ENCODE measurements around the gene KCNJ4.

Gene KCNJ4

GRCh38 chr22:38455076-38455529, at the start of gene KCNJ4:
KCNJ4 (minus strand) TSS chr22:38455199; CDS start chr22:38428132, 27,067 bp downstream.
- H3K9me3 Mint-ChIP-seq = no peaks in the 10 kb centered on the region
- no peak within 1 kb of the TSS for H3K27ac Mint-ChIP-seq
- H3K36me3 Mint-ChIP-seq (ENCODE audit: low read depth) = no peaks in the 10 kb centered on the region
- H3K4me3 Mint-ChIP-seq = peak within 1 kb of the TSS; percentile 73
- peaks cover 68% of the 10 kb centered on the region for H3K27me3 Mint-ChIP-seq
- peaks cover 10% of the 10 kb centered on the region for H3K4me1 Mint-ChIP-seq (ENCODE audit: low read depth)

- Mint-ChIP-seq H3K4me1 (ENCODE audit: low read depth) (peaks cover 66% of the 10 kb centered on the region), H3K36me3 (ENCODE audit: low read depth) (peaks cover 73% of the 10 kb centered on the region), H3K27me3 (no peaks in the 10 kb centered on the region)
These were observed 48.0 kb upstream of the KCNJ4 start for GRCh38 chr22:38503021-38503420.

GRCh38 chr22:38501797-38502672, 47.0 kb upstream of the KCNJ4 start:
- peaks cover 79% of the 10 kb centered on the region for H3K36me3 Mint-ChIP-seq (ENCODE audit: low read depth)
- no peaks in the 10 kb centered on the region for H3K9me3 Mint-ChIP-seq
- H3K27me3 Mint-ChIP-seq = no peaks in the 10 kb centered on the region
- H3K4me1 Mint-ChIP-seq (ENCODE audit: low read depth) = peaks cover 66% of the 10 kb centered on the region
- peak overlapping the region; percentile 96 for H3K4me3 Mint-ChIP-seq
- peak overlapping the region; percentile 67 for H3K27ac Mint-ChIP-seq

More at GRCh38 chr22:38503021-38503420, 48.0 kb upstream of the KCNJ4 start:
- H3K27ac Mint-ChIP-seq = peak overlapping the region; percentile 67
- H3K9me3 Mint-ChIP-seq = no peaks in the 10 kb centered on the region
- H3K4me3 Mint-ChIP-seq = peak overlapping the region; percentile 96

- no peak overlapping the region for H3K4me3 Mint-ChIP-seq
- H3K36me3 Mint-ChIP-seq (ENCODE audit: low read depth) = peaks cover 89% of the 10 kb centered on the region
- no peaks in the 10 kb centered on the region for H3K27me3 Mint-ChIP-seq
- no peaks in the 10 kb centered on the region for H3K9me3 Mint-ChIP-seq
- peak overlapping the region; percentile 45 for H3K27ac Mint-ChIP-seq
- peaks cover 71% of the 10 kb centered on the region for H3K4me1 Mint-ChIP-seq (ENCODE audit: low read depth)
These were observed 42.9 kb upstream of the KCNJ4 start for GRCh38 chr22:38497869-38498268.

- Mint-ChIP-seq H3K36me3 (ENCODE audit: low read depth) (peaks cover 89% of the 10 kb centered on the region), H3K9me3 (no peaks in the 10 kb centered on the region), H3K4me3 (no peak overlapping the region), H3K27me3 (no peaks in the 10 kb centered on the region), H3K27ac (no peak overlapping the region), H3K4me1 (ENCODE audit: low read depth) (peaks cover 74% of the 10 kb centered on the region)
These were observed 39.9 kb upstream of the KCNJ4 start for GRCh38 chr22:38494939-38495338.

GRCh38 chr22:38494498-38494897, 39.5 kb upstream of the KCNJ4 start:
- Mint-ChIP-seq H3K4me1 (ENCODE audit: low read depth) (peaks cover 76% of the 10 kb centered on the region), H3K4me3 (no peak overlapping the region), H3K27ac (no peak overlapping the region), H3K27me3 (no peaks in the 10 kb centered on the region), H3K9me3 (no peaks in the 10 kb centered on the region), H3K36me3 (ENCODE audit: low read depth) (peaks cover 89% of the 10 kb centered on the region)

GRCh38 chr22:38491707-38492348, 36.8 kb upstream of the KCNJ4 start:
- Mint-ChIP-seq H3K4me1 (ENCODE audit: low read depth) (peaks cover 75% of the 10 kb centered on the region), H3K4me3 (no peak overlapping the region), H3K36me3 (ENCODE audit: low read depth) (peaks cover 91% of the 10 kb centered on the region), H3K27me3 (no peaks in the 10 kb centered on the region), H3K27ac (no peak overlapping the region), H3K9me3 (no peaks in the 10 kb centered on the region)

- H3K4me3 Mint-ChIP-seq = no peak overlapping the region
- H3K9me3 Mint-ChIP-seq = no peaks in the 10 kb centered on the region
- no peaks in the 10 kb centered on the region for H3K27me3 Mint-ChIP-seq
- peaks cover 92% of the 10 kb centered on the region for H3K36me3 Mint-ChIP-seq (ENCODE audit: low read depth)
- H3K4me1 Mint-ChIP-seq (ENCODE audit: low read depth) = peaks cover 78% of the 10 kb centered on the region
- peak overlapping the region; percentile 88 for H3K27ac Mint-ChIP-seq
These were observed 35.9 kb upstream of the KCNJ4 start for GRCh38 chr22:38490915-38491314.

- Mint-ChIP-seq H3K4me3 (no peak overlapping the region), H3K9me3 (no peaks in the 10 kb centered on the region), H3K36me3 (ENCODE audit: low read depth) (peaks cover 92% of the 10 kb centered on the region), H3K4me1 (ENCODE audit: low read depth) (peaks cover 75% of the 10 kb centered on the region), H3K27ac (peak overlapping the region; percentile 88), H3K27me3 (no peaks in the 10 kb centered on the region)
These were observed 35.5 kb upstream of the KCNJ4 start for GRCh38 chr22:38490475-38490874.

GRCh38 chr22:38489561-38490145, 34.7 kb upstream of the KCNJ4 start:
- Mint-ChIP-seq H3K9me3 (no peaks in the 10 kb centered on the region), H3K27me3 (no peaks in the 10 kb centered on the region), H3K36me3 (ENCODE audit: low read depth) (peaks cover 91% of the 10 kb centered on the region), H3K27ac (peak overlapping the region; percentile 63), H3K4me1 (ENCODE audit: low read depth) (peaks cover 71% of the 10 kb centered on the region), H3K4me3 (no peak overlapping the region)

GRCh38 chr22:38489142-38489541, 34.1 kb upstream of the KCNJ4 start:
- peaks cover 69% of the 10 kb centered on the region for H3K4me1 Mint-ChIP-seq (ENCODE audit: low read depth)
- no peaks in the 10 kb centered on the region for H3K9me3 Mint-ChIP-seq
- no peaks in the 10 kb centered on the region for H3K27me3 Mint-ChIP-seq
- H3K27ac Mint-ChIP-seq = no peak overlapping the region
- no peak overlapping the region for H3K4me3 Mint-ChIP-seq
- H3K36me3 Mint-ChIP-seq (ENCODE audit: low read depth) = peaks cover 91% of the 10 kb centered on the region

- peaks cover 70% of the 10 kb centered on the region for H3K4me1 Mint-ChIP-seq (ENCODE audit: low read depth)
- peaks cover 91% of the 10 kb centered on the region for H3K36me3 Mint-ChIP-seq (ENCODE audit: low read depth)
These were observed 32.9 kb upstream of the KCNJ4 start for GRCh38 chr22:38487946-38488345.

GRCh38 chr22:38485783-38486182, 30.8 kb upstream of the KCNJ4 start:
- Mint-ChIP-seq H3K9me3 (no peaks in the 10 kb centered on the region), H3K27ac (peak overlapping the region; percentile 31), H3K4me1 (ENCODE audit: low read depth) (peaks cover 60% of the 10 kb centered on the region), H3K36me3 (ENCODE audit: low read depth) (peaks cover 94% of the 10 kb centered on the region), H3K4me3 (no peak overlapping the region), H3K27me3 (no peaks in the 10 kb centered on the region)

More at GRCh38 chr22:38487946-38488345, 32.9 kb upstream of the KCNJ4 start:
- Mint-ChIP-seq H3K4me3 (no peak overlapping the region), H3K27ac (peak overlapping the region; percentile 53), H3K27me3 (no peaks in the 10 kb centered on the region), H3K9me3 (no peaks in the 10 kb centered on the region)

- Mint-ChIP-seq H3K4me3 (no peak overlapping the region), H3K27ac (peak overlapping the region; percentile 5), H3K36me3 (ENCODE audit: low read depth) (peaks cover 85% of the 10 kb centered on the region), H3K27me3 (no peaks in the 10 kb centered on the region), H3K9me3 (no peaks in the 10 kb centered on the region), H3K4me1 (ENCODE audit: low read depth) (peaks cover 45% of the 10 kb centered on the region)
These were observed 29.2 kb upstream of the KCNJ4 start for GRCh38 chr22:38484244-38484643.

Data from stimulated activated naive CD8-positive, alpha-beta T cell treated with anti-CD3 and anti-CD28 coated beads, Interleukin-15, Interleukin-2, amounts not matched to agents 100 ng/mL and 50 ng/mL, for 24 hours (primary cell).